Muscle of back (tissue), 13 donors: ENCODE data around the gene KLHL6. TPM values are rescaled to one million over a fixed set of nuclear protein-coding genes. Genes with fewer than 3 reads are reported as not detected.

Experiments
- DNase-seq, 3 donors: peaks; one replicate each; pipeline versions ENCODE4 v3.0.0 to v3.0.0-alpha.2; 2013
- long read RNA-seq, 9 donors: transcript quantifications; one replicate each; lab custom pipeline, GENCODE V29; 2026
- polyA plus RNA-seq, 10 donors: library from polyadenylated mRNA; unstranded; fragments of 120-200 nt; gene quantifications; one replicate each; pipeline ENCODE4 v1.2.1, GENCODE V29; 2013; ENCODE audit not compliant: insufficient read length in 10 of 10

Gene KLHL6, protein sequence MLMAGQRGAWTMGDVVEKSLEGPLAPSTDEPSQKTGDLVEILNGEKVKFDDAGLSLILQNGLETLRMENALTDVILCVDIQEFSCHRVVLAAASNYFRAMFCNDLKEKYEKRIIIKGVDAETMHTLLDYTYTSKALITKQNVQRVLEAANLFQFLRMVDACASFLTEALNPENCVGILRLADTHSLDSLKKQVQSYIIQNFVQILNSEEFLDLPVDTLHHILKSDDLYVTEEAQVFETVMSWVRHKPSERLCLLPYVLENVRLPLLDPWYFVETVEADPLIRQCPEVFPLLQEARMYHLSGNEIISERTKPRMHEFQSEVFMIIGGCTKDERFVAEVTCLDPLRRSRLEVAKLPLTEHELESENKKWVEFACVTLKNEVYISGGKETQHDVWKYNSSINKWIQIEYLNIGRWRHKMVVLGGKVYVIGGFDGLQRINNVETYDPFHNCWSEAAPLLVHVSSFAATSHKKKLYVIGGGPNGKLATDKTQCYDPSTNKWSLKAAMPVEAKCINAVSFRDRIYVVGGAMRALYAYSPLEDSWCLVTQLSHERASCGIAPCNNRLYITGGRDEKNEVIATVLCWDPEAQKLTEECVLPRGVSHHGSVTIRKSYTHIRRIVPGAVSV
- 1 to 10 TPM; 1.0 to 2.8 (median 1.7) TPM for polyA plus RNA-seq
- long read RNA-seq, donor 1: 0 reads
- long read RNA-seq, donor 2: 0 reads
- long read RNA-seq, donor 3: 0 reads
- long read RNA-seq, donor 4: 0 reads
- long read RNA-seq, donor 5: 0 reads
- long read RNA-seq, donor 6: 0 reads
- long read RNA-seq, donor 7: 0 reads
- long read RNA-seq, donor 8: 0 reads
- long read RNA-seq, donor 9: 0 reads

DNA sequence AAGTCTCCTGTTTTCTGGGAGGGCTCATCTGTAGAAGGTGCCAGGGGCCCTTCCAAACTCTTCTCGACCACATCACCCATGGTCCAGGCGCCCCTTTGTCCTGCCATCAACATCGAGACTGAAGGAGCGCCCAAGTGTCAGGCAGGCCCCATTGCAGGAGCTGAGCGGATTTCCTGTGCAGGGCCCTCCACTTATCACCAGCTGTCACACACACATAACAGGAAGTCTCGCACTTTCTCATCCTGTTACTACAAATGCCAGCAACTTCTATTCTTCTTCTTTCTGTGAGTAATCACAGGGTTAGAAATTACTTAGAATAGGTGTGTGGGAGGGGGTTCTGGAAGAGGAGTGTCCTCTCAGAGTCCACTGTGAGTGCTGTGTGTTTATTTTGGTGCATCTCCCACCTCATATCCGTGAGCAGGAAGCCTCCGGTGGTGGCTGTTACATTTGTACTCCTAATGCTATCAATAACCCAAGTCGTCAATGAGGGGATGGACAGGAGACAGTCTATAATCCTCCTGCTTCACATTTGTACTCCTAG, at the start of gene KLHL6:
Gene KLHL6 (minus strand): TSS at position 166 of the 541 bp plus-strand sequence. CDS start 53 bp downstream, at position 113.
- peak in 1 of 3 donors; percentile 56 for DNase-seq

DNA sequence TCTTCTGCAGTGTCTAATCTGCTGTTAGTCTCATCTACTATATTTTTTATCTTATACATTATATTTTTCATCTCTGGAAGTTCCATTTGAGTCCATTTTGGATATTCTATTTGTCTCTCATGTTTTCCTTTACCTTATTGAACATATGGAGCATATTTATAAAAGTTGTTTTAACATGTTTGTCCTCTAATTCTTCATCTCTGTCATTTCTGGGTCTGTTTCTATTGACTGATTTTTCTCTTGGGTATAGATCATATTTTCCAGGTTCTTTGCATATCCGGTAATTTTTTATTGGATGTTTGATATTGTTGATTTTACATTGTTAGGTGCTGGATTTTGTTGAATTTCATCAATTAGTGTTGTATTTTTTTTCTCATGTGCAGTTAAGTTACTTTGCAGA, 42.5 kb upstream of the KLHL6 start:
- no peak for DNase-seq

DNA sequence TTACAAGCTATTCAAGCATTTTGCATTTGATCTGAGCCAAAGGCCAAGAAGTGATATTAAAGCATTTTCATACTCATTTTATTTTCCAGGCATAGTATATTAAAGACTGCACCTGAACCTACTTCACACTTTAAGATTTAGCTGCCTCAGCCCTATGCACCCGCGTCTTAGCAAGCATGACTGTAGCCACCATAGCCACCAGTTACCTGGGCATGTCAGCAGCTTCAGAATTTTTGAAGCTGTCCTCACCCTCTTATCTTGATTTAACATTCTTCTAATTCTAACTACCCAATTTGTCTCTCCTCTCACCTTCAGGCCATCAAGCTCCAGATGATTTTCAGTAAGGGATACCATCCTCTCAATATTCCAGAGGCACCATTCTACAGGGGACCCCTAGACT, 39.1 kb upstream of the KLHL6 start:
- DNase-seq: no peak

DNA sequence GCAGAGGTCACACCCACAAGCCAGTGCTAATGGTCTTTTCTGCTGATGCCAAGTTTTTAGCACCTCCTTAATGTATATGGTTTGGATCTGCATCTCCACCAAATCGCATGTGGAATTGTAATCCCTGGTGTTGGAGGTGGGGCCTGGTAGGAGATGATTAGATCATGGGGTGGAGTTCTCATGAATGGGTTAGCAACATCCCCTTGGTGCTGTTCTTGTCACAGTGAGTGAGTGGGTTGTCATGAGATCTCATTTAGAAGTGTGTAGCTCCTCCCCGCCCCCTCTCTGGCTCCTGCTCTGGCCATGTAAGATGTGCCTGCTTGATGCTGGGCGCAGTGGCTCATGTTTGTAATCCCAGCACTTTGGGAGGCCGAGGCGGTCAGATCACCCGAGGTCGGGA, 37.3 kb upstream of the KLHL6 start:
- no peak for DNase-seq

DNA sequence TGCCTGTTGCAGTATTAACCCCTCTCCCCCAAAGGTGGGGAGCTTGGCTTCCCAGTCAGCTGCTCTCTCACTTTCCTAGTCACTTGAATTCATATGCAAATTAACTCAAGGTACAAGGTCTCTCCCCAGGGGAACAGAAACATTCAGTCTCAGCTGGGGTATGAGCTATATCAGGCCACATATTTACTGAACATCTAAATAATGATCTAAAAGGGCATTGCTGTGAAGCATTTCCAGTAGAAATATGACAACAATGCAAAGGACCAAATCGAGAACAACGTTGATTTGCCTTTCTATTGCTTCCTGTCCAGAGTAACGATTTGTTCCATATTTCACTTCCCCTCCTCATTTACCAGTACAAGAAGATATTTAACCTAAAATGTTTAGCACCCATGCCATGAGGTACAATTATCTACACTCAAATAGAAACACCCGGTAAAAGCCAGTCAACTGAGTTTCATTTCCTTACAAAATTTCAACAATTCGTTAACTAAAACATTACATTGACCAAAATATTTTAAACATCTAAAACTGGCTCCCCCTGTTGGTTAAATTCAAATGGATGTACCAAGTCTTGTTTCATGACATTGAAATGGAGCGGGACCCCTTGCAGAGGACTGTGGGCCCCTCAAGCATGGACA, 36.5 kb upstream of the KLHL6 start:
- no peak for DNase-seq

DNA sequence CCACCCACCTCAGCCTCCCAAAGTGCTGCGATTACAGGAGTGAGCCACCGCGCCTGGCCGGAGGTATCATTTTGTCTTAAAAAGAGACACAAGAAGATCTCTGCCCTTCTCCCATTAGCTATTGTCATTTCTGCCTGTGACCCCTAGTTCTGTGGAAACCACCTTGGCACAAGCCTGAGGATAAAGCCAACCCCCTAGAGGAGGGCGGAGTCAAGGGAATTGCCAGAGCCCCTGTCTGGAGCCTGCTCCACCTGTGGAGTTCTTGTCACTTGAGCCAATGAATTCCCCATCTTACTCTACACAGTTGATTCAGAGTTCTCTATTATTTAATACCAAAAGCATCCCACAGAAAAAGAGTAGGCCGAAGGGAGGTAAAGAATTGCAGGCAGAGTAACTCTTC, 34.9 kb upstream of the KLHL6 start:
- DNase-seq: no peak

DNA sequence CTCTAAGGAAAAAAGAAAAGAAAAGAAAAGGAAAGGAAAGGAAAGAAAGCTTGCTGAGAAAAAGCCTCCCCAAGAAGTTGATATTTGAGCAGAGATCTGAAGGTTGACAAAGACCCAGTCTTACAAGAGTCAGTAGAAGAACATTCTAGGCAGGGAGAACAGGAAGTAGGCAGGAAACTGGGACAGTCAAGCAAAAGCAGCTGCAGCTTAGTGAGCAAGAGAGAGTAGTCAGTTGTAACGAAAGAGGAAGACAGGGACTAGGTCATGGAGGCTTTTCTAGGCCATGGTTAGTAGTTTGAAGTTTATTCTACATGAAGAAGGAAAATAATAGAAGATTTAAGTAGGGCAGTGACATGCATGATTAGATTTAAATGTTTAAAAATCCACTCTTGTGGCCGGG, 31.8 kb upstream of the KLHL6 start:
- DNase-seq: no peak

DNA sequence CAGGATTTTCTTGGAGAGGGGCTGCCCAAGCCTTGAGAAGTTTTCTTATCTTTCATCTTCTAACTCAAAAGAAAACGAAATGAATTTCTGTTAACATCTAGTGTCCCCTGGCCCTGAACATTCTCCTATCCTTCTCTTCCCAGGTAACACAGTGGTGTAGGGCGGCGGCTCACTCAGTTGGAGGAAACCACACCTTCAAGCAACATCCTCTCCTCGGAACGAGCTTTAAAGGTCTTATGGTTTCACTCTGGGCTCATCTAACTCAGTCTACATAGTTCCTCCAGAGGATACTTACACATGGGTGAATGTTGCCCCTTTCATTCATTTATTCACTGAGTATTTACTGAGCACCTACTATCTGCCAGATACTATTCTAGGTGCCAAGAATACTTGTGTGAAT, 31.0 kb upstream of the KLHL6 start:
- no peak for DNase-seq

DNA sequence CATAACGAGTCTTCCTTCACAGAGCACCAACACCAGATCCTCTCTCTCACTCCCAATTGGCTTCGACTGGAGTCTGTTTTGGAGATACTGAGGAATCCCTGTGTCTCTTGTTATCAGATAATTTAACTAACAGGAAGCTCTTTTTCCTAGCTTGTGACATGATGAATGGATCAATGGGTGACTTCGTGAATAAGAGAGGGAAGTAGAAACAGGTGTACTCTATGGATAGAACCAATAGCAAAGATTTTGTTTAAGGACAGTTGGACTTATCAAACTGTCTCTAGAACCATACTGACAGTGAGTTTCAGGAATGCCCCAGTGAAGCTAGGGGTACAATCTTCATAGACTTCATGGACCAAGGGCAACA, 29.4 kb upstream of the KLHL6 start:
- no peak for DNase-seq

DNA sequence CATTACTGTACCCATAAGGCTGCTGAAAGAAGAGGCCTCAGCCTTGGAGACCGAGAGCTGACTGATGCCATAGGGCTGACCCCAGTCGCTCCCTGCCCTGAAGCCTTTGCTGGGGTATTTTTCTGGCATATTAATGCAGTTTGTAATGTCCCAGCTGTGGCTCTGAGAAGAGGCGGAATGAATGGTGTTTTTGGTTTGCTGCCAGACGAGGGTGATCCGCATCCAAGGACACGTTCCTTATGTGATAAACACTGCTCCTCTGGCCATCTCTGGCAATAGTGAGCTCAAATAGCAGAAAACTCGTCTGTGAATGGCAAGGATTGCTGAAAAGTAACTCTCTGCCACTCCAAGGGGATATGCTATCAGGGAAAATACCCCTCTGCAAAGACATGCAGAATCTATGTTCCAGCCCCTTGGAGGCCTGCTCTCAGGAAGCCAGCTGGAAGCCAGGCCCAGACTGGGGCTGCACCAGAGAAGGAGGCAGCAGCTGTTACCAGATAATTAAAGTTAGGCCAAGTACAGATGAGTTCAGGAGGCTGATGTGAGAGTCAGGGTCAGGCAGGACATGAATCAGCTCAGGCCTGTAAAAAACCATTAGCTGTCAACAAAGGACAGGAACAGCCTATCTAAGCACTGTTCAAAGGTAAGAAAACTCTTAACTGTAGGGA, 28.9 kb upstream of the KLHL6 start:
- DNase-seq: peak; percentile 49 to 86 (median 74)

DNA sequence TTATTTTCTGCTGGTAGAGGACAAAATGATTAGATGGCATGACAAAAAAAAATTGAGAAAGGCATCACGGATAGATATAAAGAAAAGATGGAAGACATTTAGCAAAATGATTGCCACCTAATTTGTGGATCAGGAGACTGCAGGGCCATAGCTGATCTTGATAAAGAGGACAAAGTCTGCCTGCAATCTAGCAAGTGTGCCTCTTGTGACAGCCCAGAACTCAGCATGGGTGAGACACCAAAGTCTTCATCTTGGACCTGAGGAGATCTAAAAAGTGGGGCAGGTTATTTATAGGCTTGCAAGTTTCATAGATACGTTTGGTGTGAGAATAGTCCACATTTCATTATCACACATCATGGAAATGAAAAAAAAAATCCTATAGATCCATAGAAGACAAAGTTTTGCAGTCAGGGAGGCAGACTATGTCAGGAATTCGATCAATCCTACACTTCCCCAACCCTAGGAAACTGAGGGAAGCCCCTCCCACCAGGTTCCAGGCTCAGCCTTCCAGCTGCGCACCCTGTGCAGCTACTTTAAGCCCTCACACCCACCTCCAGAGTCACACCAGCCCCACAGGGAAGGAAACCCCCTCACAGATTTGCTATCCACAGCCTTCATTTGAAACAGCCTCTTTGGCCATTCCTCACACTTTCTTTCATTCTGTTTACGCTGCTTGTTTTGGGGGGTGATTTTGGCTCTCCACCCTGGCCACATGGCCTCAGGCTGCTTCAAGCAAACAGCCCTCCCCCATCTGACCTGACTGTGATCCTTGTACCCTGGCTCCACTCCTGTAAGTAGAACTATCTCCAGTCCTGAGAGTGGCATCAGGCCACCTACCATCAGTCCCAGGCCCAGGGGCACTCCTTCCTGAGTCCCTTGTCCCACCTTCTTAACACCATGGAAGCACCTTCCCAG, 28.1 kb upstream of the KLHL6 start:
- DNase-seq: peak in 2 of 3 donors; percentile 12 to 61

DNA sequence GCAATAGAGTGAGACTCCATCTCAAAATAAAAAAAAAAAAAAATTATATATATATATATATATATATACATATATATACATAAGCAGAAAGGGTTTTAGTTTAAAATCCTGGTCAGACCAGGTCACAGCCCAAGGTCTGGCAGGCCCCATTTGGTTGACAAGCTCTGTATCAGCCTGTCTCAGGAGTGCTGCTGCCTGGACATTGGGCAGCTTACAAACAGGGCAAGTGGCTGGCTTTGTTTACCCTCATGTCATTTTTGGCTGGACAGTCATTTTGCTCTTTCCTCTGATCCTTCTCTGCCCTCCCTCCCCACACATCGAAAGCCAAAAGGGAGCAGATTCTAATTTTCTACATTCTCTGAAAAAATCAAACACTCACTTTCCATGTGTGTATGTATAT, 26.7 kb upstream of the KLHL6 start:
- DNase-seq: no peak

DNA sequence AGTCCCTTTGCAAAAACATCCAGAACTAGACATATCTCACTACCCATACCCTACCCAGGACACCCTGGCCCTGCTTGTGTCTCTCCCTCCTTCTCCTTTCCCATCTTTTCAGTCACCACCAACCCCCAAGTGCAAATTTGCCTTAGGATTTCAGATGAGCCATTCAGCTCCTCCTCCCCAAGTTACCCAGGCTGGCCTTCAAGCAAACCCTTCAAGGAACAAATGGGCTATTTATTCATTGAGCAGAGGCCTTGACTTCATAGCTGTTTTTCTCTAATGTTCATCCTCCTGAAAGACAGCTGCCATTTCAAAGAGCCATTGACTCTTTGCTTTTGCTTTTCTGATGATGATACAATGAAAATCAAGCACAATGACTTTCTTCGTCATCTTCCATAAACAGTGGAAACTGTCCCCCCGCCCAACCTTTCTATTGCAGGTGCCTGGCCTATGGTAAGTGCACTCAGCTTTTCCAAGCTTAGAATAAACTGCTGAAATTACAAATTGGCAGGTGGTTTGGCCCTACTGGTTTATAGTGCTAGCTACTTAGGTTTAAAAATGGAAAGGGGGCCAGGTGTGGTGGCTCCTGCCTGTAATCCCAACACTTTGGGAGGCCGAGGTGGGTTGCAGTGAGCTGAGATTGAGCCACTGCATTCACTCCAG, 26.1 kb upstream of the KLHL6 start:
- DNase-seq: no peak

DNA sequence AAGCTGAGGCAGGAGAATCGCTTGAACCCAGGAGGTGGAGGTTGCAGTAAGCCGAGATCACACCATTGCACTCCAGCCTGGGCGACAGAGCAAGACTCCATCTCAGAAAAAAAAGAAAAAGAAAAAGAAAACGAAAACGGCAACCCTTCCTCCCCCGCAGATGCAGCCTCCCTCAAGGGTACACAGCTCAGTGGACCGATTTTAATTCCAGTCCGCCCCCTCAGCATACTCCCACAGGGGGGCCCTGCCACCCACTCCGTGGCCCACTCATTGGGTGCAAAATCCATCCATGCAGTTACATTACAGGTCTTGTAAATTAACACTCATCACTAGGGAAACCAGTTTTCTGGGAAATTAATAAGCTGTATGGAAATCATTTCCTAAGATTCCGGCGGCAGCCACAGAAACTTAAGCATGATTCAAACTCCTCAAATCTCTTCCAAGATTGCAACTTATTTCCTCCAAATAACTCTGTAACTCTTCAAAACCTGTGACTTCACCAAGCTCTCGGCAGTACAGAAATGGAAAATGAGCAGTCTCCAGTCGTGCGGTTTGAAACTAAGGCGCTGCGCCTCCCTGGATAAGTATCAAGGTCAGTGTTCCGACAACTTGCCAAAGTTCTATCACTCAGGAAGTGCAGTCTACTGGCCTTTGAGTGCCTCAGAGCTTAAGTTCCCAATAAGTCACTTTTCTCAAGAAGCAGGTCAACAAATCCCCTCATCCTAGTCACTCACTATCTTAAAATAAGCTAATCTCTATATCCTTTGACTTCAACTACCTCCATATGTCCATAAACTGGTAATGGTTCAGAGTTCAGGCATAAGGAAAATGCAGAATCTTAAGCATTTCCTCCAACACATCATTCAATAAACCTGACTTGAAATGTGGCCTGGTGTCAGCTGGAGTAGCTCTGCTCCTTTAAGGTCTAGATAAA, 24.7 kb upstream of the KLHL6 start:
- peak; percentile 12 to 83 (median 39) for DNase-seq

DNA sequence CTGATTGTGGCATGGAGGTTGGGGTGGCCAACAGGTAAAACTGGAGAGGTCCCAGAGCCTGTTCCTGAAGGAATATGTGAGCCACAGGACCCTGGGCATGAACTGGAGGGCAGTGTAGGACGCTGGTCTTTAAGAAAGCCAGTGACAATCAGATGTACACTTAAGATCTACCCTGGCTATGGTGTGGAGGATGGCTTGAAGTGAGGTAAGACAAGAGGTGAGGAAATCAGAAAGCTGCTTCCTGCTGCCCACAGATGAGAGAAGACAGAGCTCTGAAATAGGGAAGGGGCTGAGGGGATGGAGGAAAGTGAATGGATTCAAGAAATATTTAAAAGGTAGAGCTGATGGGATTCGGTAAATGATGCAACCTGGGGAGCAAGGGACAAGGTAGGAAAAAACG, 22.7 kb upstream of the KLHL6 start:
- DNase-seq: no peak

DNA sequence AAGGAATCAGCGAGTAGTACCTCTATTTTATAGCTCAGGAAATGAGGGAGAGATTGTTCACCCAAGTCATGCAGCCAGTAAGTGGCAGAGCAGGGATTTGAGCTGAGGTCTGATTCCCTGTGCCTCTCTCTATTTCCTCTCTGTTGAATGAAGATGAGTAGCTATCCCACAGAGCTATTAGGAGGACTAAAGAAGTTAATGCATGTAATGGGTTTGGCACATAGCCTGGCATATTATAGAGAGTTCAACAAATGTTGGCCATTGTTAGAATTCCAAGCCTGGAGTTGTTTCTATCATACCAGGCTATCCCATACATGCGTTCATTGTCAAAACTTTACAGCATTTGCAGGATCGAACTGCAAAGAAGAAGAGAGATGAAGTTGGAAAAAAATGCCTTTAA, 21.8 kb upstream of the KLHL6 start:
- no peak for DNase-seq

DNA sequence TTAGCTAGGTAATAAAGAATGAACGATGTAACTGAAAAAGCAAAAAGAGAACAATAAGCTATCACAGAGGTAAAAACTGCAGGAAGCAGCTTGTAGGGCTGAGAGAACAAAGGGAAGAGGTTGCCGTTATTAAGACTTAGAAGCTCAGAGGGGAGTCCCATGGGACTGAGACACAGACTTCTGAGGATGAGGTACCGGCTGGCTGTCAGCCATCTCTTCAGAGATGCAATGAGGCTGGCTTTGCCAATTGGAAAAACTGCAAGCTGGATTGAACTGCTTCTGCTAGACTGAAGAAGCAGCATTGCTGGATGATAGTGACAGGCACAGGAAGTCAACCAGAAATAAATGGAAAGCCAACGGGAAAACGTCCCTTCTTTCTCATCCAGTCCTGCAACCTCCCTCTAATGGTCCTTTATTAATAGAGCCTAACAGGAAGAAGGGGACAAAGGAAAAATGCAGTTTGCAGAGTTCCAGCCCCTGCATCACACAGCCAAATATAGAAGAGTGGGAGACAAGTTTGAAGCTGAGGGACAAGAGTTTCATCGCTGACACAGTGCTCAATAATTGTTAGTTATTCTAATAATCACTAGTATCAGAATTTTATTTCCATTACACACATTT, 21.1 kb upstream of the KLHL6 start:
- DNase-seq: peak in 2 of 3 donors; percentile 51 to 81

DNA sequence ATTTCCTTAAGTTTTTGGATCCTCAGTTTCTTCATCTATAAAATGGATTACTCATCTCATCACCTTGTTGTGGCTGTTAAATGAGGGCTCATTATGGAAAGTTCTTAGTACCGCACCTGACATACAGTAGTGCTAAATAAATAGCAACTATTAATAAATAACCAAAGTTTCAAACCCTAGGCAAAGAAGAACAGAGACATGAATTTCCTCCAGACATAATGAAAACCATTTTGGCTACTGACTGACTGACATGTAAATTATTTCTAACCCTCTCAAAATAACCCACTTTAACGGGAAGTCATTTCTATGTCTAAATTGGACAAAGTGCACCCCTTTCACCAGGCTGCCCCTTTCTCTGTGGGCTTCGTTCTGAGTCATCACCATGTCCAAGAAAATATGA, 17.4 kb upstream of the KLHL6 start:
- DNase-seq: no peak
